ENCODE data around the gene EGFR.

DNA sequence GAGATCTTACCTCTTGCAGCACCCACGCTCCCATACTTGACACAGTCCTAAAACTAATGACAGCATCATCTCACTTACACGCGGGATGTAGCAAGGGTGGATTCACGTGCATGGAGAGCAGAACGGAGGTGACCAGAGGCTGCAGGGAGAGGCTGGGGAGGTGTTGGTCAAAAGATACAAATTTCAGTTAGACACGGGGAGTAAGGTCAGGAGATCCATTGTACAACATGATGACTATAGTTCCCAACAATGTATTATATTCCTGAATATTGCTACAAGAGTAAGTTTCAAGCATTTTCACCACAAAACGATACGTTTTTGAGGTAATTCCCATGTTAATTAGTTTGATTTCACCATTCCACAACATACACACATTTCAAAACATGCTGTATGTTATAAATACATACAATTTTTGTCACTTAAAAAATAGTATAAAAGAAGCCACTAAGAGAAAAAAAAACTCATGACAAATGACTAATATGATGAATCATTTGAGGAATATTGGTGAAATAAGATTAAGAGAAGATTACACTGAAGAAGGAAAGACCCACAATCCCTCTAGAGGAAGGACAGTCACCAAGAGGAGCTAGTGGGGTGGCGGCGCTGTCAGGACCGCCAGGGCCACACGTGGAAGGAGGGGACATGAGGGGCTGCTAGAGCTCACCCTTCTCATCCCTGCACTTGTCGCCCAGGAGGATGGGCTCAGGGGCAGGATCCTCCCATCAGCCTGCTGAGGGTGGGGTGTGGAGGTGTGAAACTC is 49.4 kb upstream of the EGFR start:
- TF ChIP-seq CTCF (IDR thresholded peaks at IDR 0.05; ENCODE audit: low read depth, low read length) (no peak), EZH2phosphoT487 (IDR thresholded peaks at IDR 0.05; ENCODE audit: low read depth) (no peak)
